ENCODE measurements around the gene VWF. TPM values are rescaled to one million over a fixed set of nuclear protein-coding genes. Genes with fewer than 3 reads are reported as not detected.

VWF gene
- total RNA-seq, 4 donors from 2014 or later, result 34.3 to 107 (median 50.3) TPM

- intact Hi-C loops (cut with DNase I; ENCODE audit: low total_unique reads), result no loop called here
- no peak for DNase-seq (ENCODE audit: low spot score in 2 of 2)
- no peak for TF ChIP-seq POLR2A (IDR thresholded peaks at IDR 0.05)
- TF ChIP-seq CTCF (IDR thresholded peaks at IDR 0.05), result no peak
- WGBS, 2 donors, result 81 to 86% methylated on average over 4 of the region's 4 CpGs
- no peak overlapping the region for H3K4me3 ChIP-seq (ENCODE audit: low read depth, poor library complexity, severe bottlenecking)
Measured at GRCh38 chr12:6122201-6122600, 2.3 kb downstream of the VWF start.

DNA sequence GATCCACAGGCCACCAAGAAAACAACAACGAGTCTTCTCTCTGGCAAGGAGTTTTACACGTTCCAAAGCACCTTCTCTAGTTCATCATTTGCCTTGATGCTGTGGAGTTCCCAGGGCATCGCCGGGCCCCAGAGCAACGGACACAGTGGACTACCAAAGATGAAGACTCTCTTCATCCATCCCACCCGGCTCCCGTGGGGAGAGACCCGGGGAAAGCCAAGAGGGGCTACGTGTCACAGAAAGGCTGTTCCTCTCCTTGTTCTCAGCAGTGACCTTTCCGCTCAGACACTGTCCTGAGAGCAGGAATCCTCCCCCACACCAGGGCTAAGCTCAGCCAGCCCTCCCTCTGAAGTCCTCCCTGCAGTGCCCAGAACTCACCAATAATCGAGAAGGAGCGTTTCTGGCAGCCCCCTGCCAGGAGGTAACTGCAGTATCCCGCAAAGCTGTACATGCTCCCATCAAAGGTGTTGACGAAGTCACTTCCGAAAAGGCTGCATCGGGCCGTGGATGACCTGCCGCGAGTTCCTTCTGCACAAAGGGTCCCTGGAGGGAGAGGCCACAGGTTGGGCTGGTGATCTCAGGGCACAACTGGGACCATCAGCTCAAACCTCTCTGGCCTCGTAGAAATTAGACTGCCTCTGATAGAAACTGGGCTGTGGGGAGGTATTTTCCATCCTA, 3.5 kb downstream of the VWF start:
- 90 to 93% methylated on average over 19 to 20 of the region's 20 CpGs for WGBS, 2 donors
- intact Hi-C loops (cut with DNase I; ENCODE audit: low total_unique reads), result no loop called here
- no peak overlapping the region for H3K4me3 ChIP-seq (ENCODE audit: low read depth, poor library complexity, severe bottlenecking)
- no peak for TF ChIP-seq POLR2A (IDR thresholded peaks at IDR 0.05)
- TF ChIP-seq CTCF (IDR thresholded peaks at IDR 0.05), result no peak
- DNase-seq (ENCODE audit: low spot score in 2 of 2), result peak in 1 of 2 donors; percentile 74

GRCh38 chr12:6118891-6119568, 5.4 kb downstream of the VWF start:
- TF ChIP-seq CTCF (IDR thresholded peaks at IDR 0.05) (no peak), POLR2A (IDR thresholded peaks at IDR 0.05) (no peak)
- H3K4me3 ChIP-seq (ENCODE audit: low read depth, poor library complexity, severe bottlenecking), result no peak overlapping the region
- intact Hi-C loops (cut with DNase I; ENCODE audit: low total_unique reads), result no loop called here
- WGBS, 2 donors, result 79 to 85% methylated on average over 9 of the region's 9 CpGs
- peak in 1 of 2 donors; percentile 83 for DNase-seq (ENCODE audit: low spot score in 2 of 2)

DNA sequence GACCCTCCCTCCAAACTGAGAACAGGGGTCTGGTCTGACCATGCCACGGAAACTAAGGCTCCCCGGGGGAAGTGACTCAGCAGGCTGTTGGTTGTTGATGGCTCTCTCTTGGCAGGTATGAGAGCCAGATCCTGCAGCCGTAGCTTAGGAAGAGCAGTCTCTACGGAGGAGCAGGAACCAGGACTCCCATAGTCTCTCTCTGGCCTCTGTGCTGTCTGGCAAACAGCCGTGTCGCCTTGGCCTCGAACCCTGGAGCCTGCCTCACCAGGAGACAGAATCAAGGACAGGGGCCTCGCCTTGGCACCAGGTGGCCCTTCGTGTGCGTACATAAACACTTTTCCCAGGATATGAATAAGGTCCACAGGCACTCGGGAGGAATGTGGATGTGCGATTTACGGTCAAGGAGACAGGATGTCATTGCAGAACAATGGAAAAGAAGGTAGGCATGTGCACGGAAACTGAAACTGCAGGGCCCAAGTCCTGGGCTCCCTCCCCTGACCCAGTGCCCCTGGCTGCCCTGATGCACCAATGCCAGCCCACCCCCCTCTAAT, 7.9 kb downstream of the VWF start:
- DNase-seq (ENCODE audit: low spot score in 2 of 2), result no peak
- WGBS, 2 donors, result 80 to 82% methylated on average over 13 to 14 of the region's 14 CpGs
- intact Hi-C loops (cut with DNase I; ENCODE audit: low total_unique reads), result no loop called here
- TF ChIP-seq POLR2A (IDR thresholded peaks at IDR 0.05), result no peak
- no peak for TF ChIP-seq CTCF (IDR thresholded peaks at IDR 0.05)
- H3K4me3 ChIP-seq (ENCODE audit: low read depth, poor library complexity, severe bottlenecking), result no peak overlapping the region

- DNase-seq (ENCODE audit: low spot score in 2 of 2), result no peak
- intact Hi-C loops (cut with DNase I; ENCODE audit: low total_unique reads), result no loop called here
- WGBS, 2 donors, result 88% methylated on average over 6 of the region's 6 CpGs
- TF ChIP-seq CTCF (IDR thresholded peaks at IDR 0.05) (no peak), POLR2A (IDR thresholded peaks at IDR 0.05) (no peak)
- H3K4me3 ChIP-seq (ENCODE audit: low read depth, poor library complexity, severe bottlenecking), result no peak overlapping the region
Measured at GRCh38 chr12:6115389-6115788, 9.1 kb downstream of the VWF start.
